Caco-2 (cell line): ENCODE data around the gene FAM13A. TPM values are rescaled to one million over a fixed set of nuclear protein-coding genes. Genes with fewer than 3 reads are reported as not detected.

ENCODE experiments used
- BruUV-seq: library from RNA; stranded (reverse); fragments of 400-500 nt; replicated peaks from 2 replicates; lab custom pipeline; 2021; lab: Mats Ljungman, UMichigan
- CTCF ChIA-PET: fragments of 300-600 bp; sonication (Branson Sonifier 250); formaldehyde crosslinking; loops from one replicate; lab custom pipeline; 2022; ENCODE audit warnings: antibody characterized with exemption; lab: Charles Lee
- POLR2A ChIA-PET: fragments of 300-600 bp; sonication (Branson Sonifier 250); formaldehyde crosslinking; loops from one replicate; lab custom pipeline; 2022; ENCODE audit warnings: antibody characterized with exemption; lab: Charles Lee
- DNase-seq, 2 experiments: peaks; one replicate each; pipeline versions ENCODE4 v3.0.0 to v3.0.0-alpha.2; 2020 to 2022
- H3K27me3 ChIP-seq: replicated peaks from 2 replicates; pipeline ENCODE4 v1.6.0; 2011; ENCODE audit warnings: low read length; ENCODE audit not compliant: control insufficient read depth, insufficient read depth
- H3K36me3 ChIP-seq: 2 replicates; pipeline ENCODE4 v1.5.1; 2011; ENCODE audit warnings: low read length; ENCODE audit not compliant: control insufficient read depth, insufficient read depth
- H3K4me1 ChIP-seq: fragments of 250-450 bp; sonication (Bioruptor Pico); 2 replicates; pipeline ENCODE4 v1.5.1; 2020; ENCODE audit warnings: mild to moderate bottlenecking
- H3K4me3 ChIP-seq: 2 replicates; pipeline ENCODE4 v1.5.1; 2011; ENCODE audit warnings: low read depth, mild to moderate bottlenecking, control low read depth, low read length
- H3K9me3 ChIP-seq: fragments of 250-450 bp; sonication (Bioruptor Pico); 2 replicates; pipeline ENCODE4 v1.5.1; 2020; ENCODE audit warnings: mild to moderate bottlenecking, moderate library complexity
- H3K27ac Mint-ChIP-seq: one replicate; pipeline ENCODE4 v1.8.0; 2022; ENCODE audit warnings: mixed read lengths; ENCODE audit not compliant: unreplicated experiment
- H3K27me3 Mint-ChIP-seq: one replicate; pipeline ENCODE4 v1.8.0; 2022; ENCODE audit warnings: mixed read lengths; ENCODE audit not compliant: insufficient read depth, unreplicated experiment
- H3K36me3 Mint-ChIP-seq: one replicate; pipeline ENCODE4 v1.8.0; 2022; ENCODE audit warnings: mild to moderate bottlenecking, mixed read lengths; ENCODE audit not compliant: insufficient read depth, unreplicated experiment
- H3K4me1 Mint-ChIP-seq: one replicate; pipeline ENCODE4 v1.8.0; 2022; ENCODE audit warnings: low read depth, mixed read lengths; ENCODE audit not compliant: unreplicated experiment
- H3K4me3 Mint-ChIP-seq: one replicate; pipeline ENCODE4 v1.8.0; 2022; ENCODE audit warnings: mild to moderate bottlenecking, moderate library complexity, mixed read lengths; ENCODE audit not compliant: unreplicated experiment
- H3K9me3 Mint-ChIP-seq: one replicate; pipeline ENCODE4 v1.8.0; 2022; ENCODE audit warnings: mixed read lengths; ENCODE audit not compliant: unreplicated experiment
- CTCF ChIP-seq, 2 experiments: fragments of 200-600 bp in 1 of 2; IDR thresholded peaks; 1 replicate in 1 of 2; 2 replicates in 1 of 2; pipeline versions ENCODE4 v1.5.1 to v1.8.0; 2011 to 2022; ENCODE audit warnings: antibody characterized with exemption in 1 of 2, control low read depth in 1 of 2, inconsistent platforms in 1 of 2, low read depth in 1 of 2, low read length in 1 of 2, mild to moderate bottlenecking in 1 of 2, moderate library complexity in 1 of 2; ENCODE audit not compliant: insufficient read depth in 1 of 2, severe bottlenecking in 1 of 2, unreplicated experiment in 1 of 2
- intact Hi-C: fragments of 100-400 bp; cut with micrococcal nuclease; formaldehyde crosslinking; loops from one replicate; pipeline ENCODE4 v1.10.0; 2022; ENCODE audit not compliant: unreplicated experiment
- total RNA-seq: library from RNA; stranded (reverse); gene quantifications from 2 replicates; pipeline ENCODE4 v1.2.3, GENCODE V29; 2022

The FAM13A gene
- total RNA-seq, 1 experiment from 2014 or later: 11.0 TPM

GRCh38 chr4:88734403-88734949 is 322.5 kb downstream of the FAM13A start:
- no peak overlapping the region for H3K27ac Mint-ChIP-seq
- DNase-seq: no peak
- intact Hi-C loops: no loop called here
- CTCF ChIA-PET: no interaction called here
- no TSS peak for BruUV-seq
- Histone ChIP-seq H3K4me3 (no peak overlapping the region), H3K4me1 (peaks cover 9% of the 10 kb centered on the region), H3K9me3 (no peaks in the 10 kb centered on the region), H3K36me3 (peaks cover 2% of the 10 kb centered on the region), H3K27me3 (no peaks in the 10 kb centered on the region)
- no peaks in the 10 kb centered on the region for H3K27me3 Mint-ChIP-seq
- H3K36me3 Mint-ChIP-seq: no peaks in the 10 kb centered on the region
- H3K9me3 Mint-ChIP-seq: no peaks in the 10 kb centered on the region
- no peak overlapping the region for H3K4me3 Mint-ChIP-seq
- TF ChIP-seq CTCF (IDR thresholded peaks at IDR 0.05; ENCODE audit: insufficient read depth in 1 of 2, low read depth in 1 of 2, low read length in 1 of 2, severe bottlenecking in 1 of 2, unreplicated experiment in 1 of 2): no peak
- POLR2A ChIA-PET: no interaction called here
- peaks cover 10% of the 10 kb centered on the region for H3K4me1 Mint-ChIP-seq

- ChIA-PET POLR2A (no interaction called here), CTCF (no interaction called here)
- TF ChIP-seq CTCF (IDR thresholded peaks at IDR 0.05; ENCODE audit: insufficient read depth in 1 of 2, low read depth in 1 of 2, low read length in 1 of 2, severe bottlenecking in 1 of 2, unreplicated experiment in 1 of 2): no peak
- Histone ChIP-seq H3K27me3 (no peaks in the 10 kb centered on the region), H3K36me3 (no peaks in the 10 kb centered on the region), H3K4me3 (no peak overlapping the region), H3K9me3 (no peaks in the 10 kb centered on the region), H3K4me1 (no peaks in the 10 kb centered on the region; the same call in 1 of the 2 replicates)
- Mint-ChIP-seq H3K36me3 (peaks cover under 1% of the 10 kb centered on the region), H3K27me3 (no peaks in the 10 kb centered on the region), H3K4me1 (peaks cover 7% of the 10 kb centered on the region), H3K9me3 (no peaks in the 10 kb centered on the region), H3K27ac (no peak overlapping the region), H3K4me3 (no peak overlapping the region)
- intact Hi-C loops: no loop called here
- BruUV-seq: no TSS peak
- DNase-seq: no peak
Observed at GRCh38 chr4:88732714-88733368, 324.1 kb downstream of the FAM13A start.

GRCh38 chr4:88731381-88731780 is 325.6 kb downstream of the FAM13A start:
- no peaks in the 10 kb centered on the region for H3K27me3 ChIP-seq
- no peaks in the 10 kb centered on the region; the same call in 1 of the 2 replicates for H3K4me1 ChIP-seq
- no peak for DNase-seq
- H3K36me3 ChIP-seq: no peaks in the 10 kb centered on the region
- no TSS peak for BruUV-seq
- no peaks in the 10 kb centered on the region for H3K4me1 Mint-ChIP-seq
- no peak for TF ChIP-seq CTCF (IDR thresholded peaks at IDR 0.05; ENCODE audit: insufficient read depth in 1 of 2, low read depth in 1 of 2, low read length in 1 of 2, severe bottlenecking in 1 of 2, unreplicated experiment in 1 of 2)
- POLR2A ChIA-PET: no interaction called here
- H3K27me3 Mint-ChIP-seq: no peaks in the 10 kb centered on the region
- H3K27ac Mint-ChIP-seq: no peak overlapping the region
- H3K4me3 Mint-ChIP-seq: no peak overlapping the region
- peaks cover 7% of the 10 kb centered on the region for H3K36me3 Mint-ChIP-seq
- intact Hi-C loops: no loop called here
- H3K4me3 ChIP-seq: no peak overlapping the region
- CTCF ChIA-PET: no interaction called here
- no peaks in the 10 kb centered on the region for H3K9me3 Mint-ChIP-seq
- no peaks in the 10 kb centered on the region for H3K9me3 ChIP-seq
